ENCODE data around the gene PCYT1A.

DNA sequence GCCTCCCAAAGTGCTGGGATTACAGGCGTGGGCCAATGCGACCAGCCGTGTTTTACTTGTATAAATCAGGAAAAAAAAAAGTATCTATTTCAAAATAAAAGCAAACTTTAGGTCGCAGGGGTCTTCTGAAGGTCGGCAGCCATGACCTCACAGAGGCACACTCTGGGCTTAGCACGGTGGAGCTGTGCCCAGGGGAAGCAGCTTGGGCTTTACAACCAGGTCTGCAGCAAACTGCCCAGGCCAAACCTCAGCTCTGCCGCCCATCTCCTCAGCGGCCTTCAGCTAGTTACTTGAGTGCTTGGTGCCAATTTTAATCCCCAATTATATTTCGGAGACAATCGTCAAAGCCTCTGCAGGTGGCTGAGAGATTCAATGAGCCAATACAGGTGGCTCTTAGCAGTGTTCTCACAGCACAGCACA, 106.4 kb downstream of the PCYT1A start:
- TF ChIP-seq, protein P1, sequence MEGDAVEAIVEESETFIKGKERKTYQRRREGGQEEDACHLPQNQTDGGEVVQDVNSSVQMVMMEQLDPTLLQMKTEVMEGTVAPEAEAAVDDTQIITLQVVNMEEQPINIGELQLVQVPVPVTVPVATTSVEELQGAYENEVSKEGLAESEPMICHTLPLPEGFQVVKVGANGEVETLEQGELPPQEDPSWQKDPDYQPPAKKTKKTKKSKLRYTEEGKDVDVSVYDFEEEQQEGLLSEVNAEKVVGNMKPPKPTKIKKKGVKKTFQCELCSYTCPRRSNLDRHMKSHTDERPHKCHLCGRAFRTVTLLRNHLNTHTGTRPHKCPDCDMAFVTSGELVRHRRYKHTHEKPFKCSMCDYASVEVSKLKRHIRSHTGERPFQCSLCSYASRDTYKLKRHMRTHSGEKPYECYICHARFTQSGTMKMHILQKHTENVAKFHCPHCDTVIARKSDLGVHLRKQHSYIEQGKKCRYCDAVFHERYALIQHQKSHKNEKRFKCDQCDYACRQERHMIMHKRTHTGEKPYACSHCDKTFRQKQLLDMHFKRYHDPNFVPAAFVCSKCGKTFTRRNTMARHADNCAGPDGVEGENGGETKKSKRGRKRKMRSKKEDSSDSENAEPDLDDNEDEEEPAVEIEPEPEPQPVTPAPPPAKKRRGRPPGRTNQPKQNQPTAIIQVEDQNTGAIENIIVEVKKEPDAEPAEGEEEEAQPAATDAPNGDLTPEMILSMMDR (IDR thresholded peaks at IDR 0.05), result no peak
- TF ChIP-seq EZH2 (IDR thresholded peaks at IDR 0.05; ENCODE audit: borderline replicate concordance, insufficient read depth, low read depth, low read length, poor library complexity, severe bottlenecking), result no peak

Measured in B cell (primary cell).